ENCODE data around the gene EDA. TPM values are rescaled to one million over a fixed set of nuclear protein-coding genes. Genes with fewer than 3 reads are reported as not detected.

EDA gene
- total RNA-seq, 1 donor from 2014 or later: 1.6 TPM

GRCh38 chrX:70026851-70027200 is 410.9 kb downstream of the EDA start:
- H3K4me3 ChIP-seq (ENCODE audit: low read depth, low read length): no peak overlapping the region
- DNase-seq (ENCODE audit: low read depth): no peak
- no peak for TF ChIP-seq CTCF (conservative IDR thresholded peaks at IDR 0.05; ENCODE audit: low read depth, low read length)

GRCh38 chrX:70029863-70030262 is 413.9 kb downstream of the EDA start:
- H3K4me3 ChIP-seq (ENCODE audit: low read depth, low read length): no peak overlapping the region

GRCh38 chrX:70030301-70030767 is 414.4 kb downstream of the EDA start:
- no peak overlapping the region for H3K4me3 ChIP-seq (ENCODE audit: low read depth, low read length)
- TF ChIP-seq CTCF (conservative IDR thresholded peaks at IDR 0.05; ENCODE audit: low read depth, low read length): peak; percentile 75
- DNase-seq (ENCODE audit: low read depth): peak; percentile 3

More at GRCh38 chrX:70029863-70030262, 413.9 kb downstream of the EDA start:
- DNase-seq (ENCODE audit: low read depth): no peak
- TF ChIP-seq CTCF (conservative IDR thresholded peaks at IDR 0.05; ENCODE audit: low read depth, low read length): no peak

- no peak for TF ChIP-seq CTCF (conservative IDR thresholded peaks at IDR 0.05; ENCODE audit: low read depth, low read length)
- no peak overlapping the region for H3K4me3 ChIP-seq (ENCODE audit: low read depth, low read length)
- no peak for DNase-seq (ENCODE audit: low read depth)
Measured at GRCh38 chrX:70032792-70033191, 416.9 kb downstream of the EDA start.

- DNase-seq (ENCODE audit: low read depth): no peak
- H3K4me3 ChIP-seq (ENCODE audit: low read depth, low read length): no peak overlapping the region
- peak; percentile 65 for TF ChIP-seq CTCF (conservative IDR thresholded peaks at IDR 0.05; ENCODE audit: low read depth, low read length)
Measured at GRCh38 chrX:70033348-70034051, 417.6 kb downstream of the EDA start.

GRCh38 chrX:70034646-70035045 is 418.7 kb downstream of the EDA start:
- H3K4me3 ChIP-seq (ENCODE audit: low read depth, low read length): no peak overlapping the region
- TF ChIP-seq CTCF (conservative IDR thresholded peaks at IDR 0.05; ENCODE audit: low read depth, low read length): no peak
- no peak for DNase-seq (ENCODE audit: low read depth)

GRCh38 chrX:70038515-70038914 is 422.6 kb downstream of the EDA start:
- H3K4me3 ChIP-seq (ENCODE audit: low read depth, low read length): no peak overlapping the region
- DNase-seq (ENCODE audit: low read depth): no peak
- TF ChIP-seq CTCF (conservative IDR thresholded peaks at IDR 0.05; ENCODE audit: low read depth, low read length): no peak
